Measurements from ENCODE around the gene WNT5B. TPM values are rescaled to one million over a fixed set of nuclear protein-coding genes. Genes with fewer than 3 reads are reported as not detected.

The WNT5B gene
- total RNA-seq, 5 donors from 2014 or later (not counting 1 experiment from before 2014, with no cell fraction given), result 0.20 TPM; not detected in 4

DNA sequence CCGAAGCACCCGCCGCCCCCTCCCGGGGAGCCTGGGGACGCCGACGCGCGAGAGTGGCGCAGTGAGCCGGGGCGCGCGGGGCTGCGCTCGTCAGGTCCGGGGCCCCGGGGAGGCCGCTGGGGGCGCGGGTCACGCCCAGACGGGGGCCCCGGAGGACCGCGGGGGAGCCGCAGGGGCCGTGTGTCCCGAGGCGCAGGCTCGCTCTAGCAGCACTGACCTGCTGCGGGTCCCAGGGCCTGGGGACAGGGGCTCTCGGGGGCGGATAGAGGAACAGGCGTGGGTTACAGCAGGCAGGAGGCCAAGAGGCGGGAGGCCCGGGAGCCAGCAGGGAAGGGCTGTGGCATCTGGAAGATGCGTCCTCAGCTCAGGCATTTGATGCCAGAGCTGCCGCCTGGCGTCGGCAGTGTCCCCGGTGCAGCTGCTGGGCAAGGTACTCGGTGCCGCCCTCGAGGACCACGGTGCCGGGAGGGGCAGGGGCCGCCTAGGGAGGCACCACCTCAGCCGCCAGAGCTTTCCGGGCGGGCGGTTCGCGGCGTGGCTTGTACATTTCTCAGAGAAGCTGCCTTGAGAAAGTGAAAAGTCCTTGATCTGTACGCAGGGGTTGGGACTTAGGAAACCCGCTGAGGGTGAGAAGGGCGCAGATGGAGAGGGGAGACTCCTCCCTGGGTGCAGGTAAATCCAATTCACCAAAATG lies 1.2 kb downstream of the WNT5B start:
- Mint-ChIP-seq H3K36me3 (no peaks in the 10 kb centered on the region), H3K27ac (peak overlapping the region in 1 of 2 donors; percentile 57), H3K27me3 (peaks cover 49 to 61% of the 10 kb centered on the region in 2 donors), H3K4me1 (peaks cover 15 to 26% (median 17%) of the 10 kb centered on the region in 3 donors), H3K4me3 (peak overlapping the region; percentile 58 to 82 (median 64)), H3K9me3 (no peaks in the 10 kb centered on the region)
- H3K4me3 ChIP-seq (ENCODE audit: control insufficient read depth in 1 of 2, extremely low read depth in 1 of 2, low read length in 1 of 2), result peak overlapping the region; percentile 30 to 49
- POLR2A ChIA-PET, result no interaction called here
- H3K27ac ChIP-seq (ENCODE audit: low read length), result no peak overlapping the region
- WGBS (ENCODE audit: insufficient coverage), result 2% methylated on average over 48 of the region's 58 CpGs
- peaks cover 2 to 20% of the 10 kb centered on the region in 2 experiments for H3K4me1 ChIP-seq (ENCODE audit: control insufficient read depth in 1 of 2, extremely low read depth in 1 of 2, insufficient read depth in 2 of 2, low read length in 2 of 2)
- DNase-seq (peak in 10 of 35 experiments; percentile 3 to 32 (median 20)), ATAC-seq (replicated peaks in 1 of 4) (peak; percentile 59 to 74 (median 64))
- H3K27me3 ChIP-seq (replicated peaks in 1 of 2; ENCODE audit: control insufficient read depth in 2 of 2, extremely low read depth in 1 of 2, insufficient read depth in 2 of 2, low read length in 1 of 2), result peaks cover 3 to 63% of the 10 kb centered on the region in 2 experiments
- H3K36me3 ChIP-seq (ENCODE audit: control insufficient read depth in 2 of 2, extremely low read depth in 1 of 2, insufficient read depth in 1 of 2, low read length in 1 of 2), result no peaks in the 10 kb centered on the region
- no peaks in the 10 kb centered on the region for H3K9me3 ChIP-seq
- CTCF ChIA-PET, result interaction anchor here in 1 of 2 donors (1.1 kb wide), 1 partner anchor 29 kb away, joined by 4 read pairs; no protein-coding TSS in a partner anchor

DNA sequence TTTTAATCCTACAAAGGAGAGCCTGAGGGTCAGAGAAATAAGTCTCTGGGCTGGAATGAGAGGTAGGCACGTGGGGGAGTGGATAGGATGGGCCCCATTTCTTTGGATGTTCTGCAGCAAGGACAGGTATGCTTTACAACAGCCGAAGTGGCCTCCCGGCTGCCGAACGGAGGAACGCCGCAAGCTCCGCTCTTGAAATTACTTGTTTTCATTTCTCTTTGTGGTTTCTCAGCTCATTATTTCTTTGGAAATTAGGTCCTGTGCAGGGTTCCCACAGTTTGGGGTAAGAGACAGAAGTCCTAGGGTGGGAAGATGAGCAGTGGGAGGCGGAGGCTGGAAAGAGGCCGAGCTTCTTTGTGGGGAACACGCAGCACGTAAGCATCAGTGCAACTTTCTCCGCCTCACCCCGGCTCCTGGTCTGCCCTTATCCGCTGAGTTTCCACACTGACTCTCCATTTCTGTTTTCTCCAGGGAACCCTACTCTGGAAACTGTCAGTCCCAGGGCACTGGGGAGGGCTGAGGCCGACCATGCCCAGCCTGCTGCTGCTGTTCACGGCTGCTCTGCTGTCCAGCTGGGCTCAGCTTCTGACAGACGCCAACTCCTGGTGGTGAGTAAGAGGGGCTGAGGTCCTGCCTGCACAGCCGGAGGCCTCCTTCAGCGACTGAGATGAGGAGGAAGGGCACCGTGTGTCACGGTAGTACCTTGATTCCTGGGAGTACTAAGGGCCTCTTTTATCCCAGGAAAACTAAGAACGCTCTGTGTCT lies 2.0 kb downstream of the WNT5B start:
- H3K27ac ChIP-seq (ENCODE audit: low read length), result no peak overlapping the region
- peaks cover 2 to 20% of the 10 kb centered on the region in 2 experiments for H3K4me1 ChIP-seq (ENCODE audit: control insufficient read depth in 1 of 2, extremely low read depth in 1 of 2, insufficient read depth in 2 of 2, low read length in 2 of 2)
- H3K4me1 Mint-ChIP-seq, result peaks cover 15 to 26% (median 17%) of the 10 kb centered on the region in 3 donors
- H3K9me3 Mint-ChIP-seq, result no peaks in the 10 kb centered on the region
- CTCF ChIA-PET, result interaction anchor here in 1 of 2 donors (0.6 kb wide), 2 partner anchors 12 to 30 kb away, joined by 3 to 6 read pairs; no protein-coding TSS in a partner anchor
- no peak for DNase-seq
- H3K27me3 ChIP-seq (replicated peaks in 1 of 2; ENCODE audit: control insufficient read depth in 2 of 2, extremely low read depth in 1 of 2, insufficient read depth in 2 of 2, low read length in 1 of 2), result peaks cover 3 to 67% of the 10 kb centered on the region in 2 experiments
- H3K36me3 ChIP-seq (ENCODE audit: control insufficient read depth in 2 of 2, extremely low read depth in 1 of 2, insufficient read depth in 1 of 2, low read length in 1 of 2), result no peaks in the 10 kb centered on the region
- H3K36me3 Mint-ChIP-seq, result no peaks in the 10 kb centered on the region
- WGBS (ENCODE audit: insufficient coverage), result 35% methylated on average over 15 of the region's 23 CpGs
- peak in 1 of 4 experiments; percentile 20 for ATAC-seq (replicated peaks in 1 of 4)
- H3K4me3 Mint-ChIP-seq, result peak overlapping the region; percentile 58 to 82 (median 64)
- H3K4me3 ChIP-seq (ENCODE audit: control insufficient read depth in 1 of 2, extremely low read depth in 1 of 2, low read length in 1 of 2), result peak overlapping the region in 1 of 2 donors; percentile 49
- peaks cover 51 to 61% of the 10 kb centered on the region in 2 donors for H3K27me3 Mint-ChIP-seq
- H3K9me3 ChIP-seq, result no peaks in the 10 kb centered on the region
- peak overlapping the region in 1 of 2 donors; percentile 57 for H3K27ac Mint-ChIP-seq
- POLR2A ChIA-PET, result no interaction called here

DNA sequence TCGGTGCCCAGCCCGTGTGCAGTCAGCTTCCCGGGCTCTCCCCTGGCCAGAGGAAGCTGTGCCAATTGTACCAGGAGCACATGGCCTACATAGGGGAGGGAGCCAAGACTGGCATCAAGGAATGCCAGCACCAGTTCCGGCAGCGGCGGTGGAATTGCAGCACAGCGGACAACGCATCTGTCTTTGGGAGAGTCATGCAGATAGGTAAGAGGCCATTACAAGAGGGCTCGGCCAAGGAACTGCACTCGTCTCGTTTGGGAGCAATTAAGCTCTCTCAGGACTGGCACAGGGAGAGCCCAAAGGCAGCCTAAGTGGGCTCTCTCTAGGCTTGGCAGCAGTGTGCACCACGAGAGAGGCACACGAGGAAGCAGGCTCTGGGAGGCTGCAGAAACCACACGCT lies 3.7 kb downstream of the WNT5B start:
- no peak for DNase-seq
- Histone ChIP-seq H3K27me3 (replicated peaks in 1 of 2; ENCODE audit: control insufficient read depth in 2 of 2, extremely low read depth in 1 of 2, insufficient read depth in 2 of 2, low read length in 1 of 2) (peaks cover 3 to 62% of the 10 kb centered on the region in 2 experiments), H3K4me3 (ENCODE audit: control insufficient read depth in 1 of 2, extremely low read depth in 1 of 2, low read length in 1 of 2) (no peak overlapping the region), H3K36me3 (ENCODE audit: control insufficient read depth in 2 of 2, extremely low read depth in 1 of 2, insufficient read depth in 1 of 2, low read length in 1 of 2) (no peaks in the 10 kb centered on the region), H3K27ac (ENCODE audit: low read length) (no peak overlapping the region), H3K4me1 (ENCODE audit: control insufficient read depth in 1 of 2, extremely low read depth in 1 of 2, insufficient read depth in 2 of 2, low read length in 2 of 2) (peaks cover 2 to 20% of the 10 kb centered on the region in 2 experiments), H3K9me3 (no peaks in the 10 kb centered on the region)
- CTCF ChIA-PET, result interaction anchor here in 1 of 2 donors (0.6 to 1.1 kb wide), 2 partner anchors 379 to 504 kb away, joined by 3 read pairs; no protein-coding TSS in a partner anchor
- no peak for ATAC-seq (replicated peaks in 1 of 4)
- Mint-ChIP-seq H3K27ac (no peak overlapping the region), H3K27me3 (peaks cover 51 to 60% of the 10 kb centered on the region in 2 donors), H3K4me1 (peaks cover 15 to 26% (median 17%) of the 10 kb centered on the region in 3 donors), H3K36me3 (no peaks in the 10 kb centered on the region), H3K9me3 (no peaks in the 10 kb centered on the region), H3K4me3 (no peak overlapping the region)
- POLR2A ChIA-PET, result no interaction called here
- 88% methylated on average over 12 of the region's 14 CpGs for WGBS (ENCODE audit: insufficient coverage)

DNA sequence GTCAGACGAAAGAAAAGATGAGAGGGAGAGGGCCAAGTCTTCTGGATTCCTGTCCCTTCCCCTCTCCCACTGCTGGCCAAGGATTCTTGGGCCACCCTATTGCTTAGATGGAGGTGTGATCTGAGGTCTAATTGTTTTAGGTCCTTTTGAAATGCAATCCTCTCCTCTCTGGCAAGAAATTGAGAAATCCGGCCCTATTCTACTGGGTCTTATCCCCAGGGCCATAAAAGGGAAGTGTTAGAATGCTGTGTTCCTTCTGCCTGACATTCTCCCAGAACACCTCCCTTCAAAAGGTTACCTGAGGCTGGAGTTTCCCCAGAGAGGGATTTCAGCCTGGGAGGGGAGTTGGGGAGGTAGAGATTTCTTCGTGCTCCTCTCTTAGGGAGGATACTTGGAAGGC lies 4.4 kb downstream of the WNT5B start:
- H3K4me3 Mint-ChIP-seq, result no peak overlapping the region
- ATAC-seq (replicated peaks in 1 of 4), result no peak
- no CpG with 5 or more reads among the region's 3 CpGs for WGBS (ENCODE audit: insufficient coverage)
- ChIA-PET POLR2A (no interaction called here), CTCF (interaction anchor here in 1 of 2 donors (0.6 to 2.8 kb wide), 3 partner anchors 26 to 505 kb away, joined by 3 to 20 read pairs (median 9); no protein-coding TSS in a partner anchor)
- Histone ChIP-seq H3K4me3 (ENCODE audit: control insufficient read depth in 1 of 2, extremely low read depth in 1 of 2, low read length in 1 of 2) (no peak overlapping the region), H3K36me3 (ENCODE audit: control insufficient read depth in 2 of 2, extremely low read depth in 1 of 2, insufficient read depth in 1 of 2, low read length in 1 of 2) (no peaks in the 10 kb centered on the region), H3K27ac (ENCODE audit: low read length) (no peak overlapping the region), H3K27me3 (replicated peaks in 1 of 2; ENCODE audit: control insufficient read depth in 2 of 2, extremely low read depth in 1 of 2, insufficient read depth in 2 of 2, low read length in 1 of 2) (peaks cover 3 to 61% of the 10 kb centered on the region in 2 experiments), H3K4me1 (ENCODE audit: control insufficient read depth in 1 of 2, extremely low read depth in 1 of 2, insufficient read depth in 2 of 2, low read length in 2 of 2) (peaks cover 2 to 20% of the 10 kb centered on the region in 2 experiments), H3K9me3 (no peaks in the 10 kb centered on the region)
- no peak for DNase-seq
- H3K4me1 Mint-ChIP-seq, result peaks cover 15 to 26% (median 17%) of the 10 kb centered on the region in 3 donors
- H3K36me3 Mint-ChIP-seq, result no peaks in the 10 kb centered on the region
- H3K9me3 Mint-ChIP-seq, result no peaks in the 10 kb centered on the region
- H3K27me3 Mint-ChIP-seq, result peaks cover 50 to 54% of the 10 kb centered on the region in 2 donors
- H3K27ac Mint-ChIP-seq, result no peak overlapping the region

DNA sequence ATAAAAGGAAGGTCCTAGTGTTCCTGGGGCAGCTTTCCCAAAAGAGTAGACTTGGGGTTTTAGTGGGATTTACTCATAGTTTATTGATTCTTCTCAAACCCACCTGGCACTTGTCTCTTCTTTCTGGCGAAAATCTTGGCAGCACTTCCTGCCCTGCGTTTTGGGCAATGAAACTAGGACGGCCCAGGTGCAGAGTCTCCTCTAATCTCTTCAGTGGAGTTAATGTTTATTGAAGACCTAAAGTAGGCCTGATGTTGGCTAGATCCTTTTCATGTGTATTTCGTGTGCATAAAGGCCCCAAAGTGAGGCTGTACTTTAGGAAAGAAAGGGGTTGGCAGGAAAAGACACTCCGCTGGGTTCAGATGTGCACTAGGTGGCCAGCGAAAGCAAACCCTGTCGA lies 5.1 kb downstream of the WNT5B start:
- H3K9me3 Mint-ChIP-seq, result no peaks in the 10 kb centered on the region
- H3K27ac ChIP-seq (ENCODE audit: low read length), result no peak overlapping the region
- peaks cover 2 to 20% of the 10 kb centered on the region in 2 experiments for H3K4me1 ChIP-seq (ENCODE audit: control insufficient read depth in 1 of 2, extremely low read depth in 1 of 2, insufficient read depth in 2 of 2, low read length in 2 of 2)
- no peaks in the 10 kb centered on the region for H3K9me3 ChIP-seq
- no peaks in the 10 kb centered on the region for H3K36me3 Mint-ChIP-seq
- ATAC-seq (replicated peaks in 1 of 4) (no peak), DNase-seq (no peak)
- CTCF ChIA-PET, result interaction anchor here (0.5 to 2.8 kb wide), 13 partner anchors 12 to 541 kb away, joined by 3 to 34 read pairs (median 7); no protein-coding TSS in a partner anchor
- peaks cover 3 to 54% of the 10 kb centered on the region in 2 experiments for H3K27me3 ChIP-seq (replicated peaks in 1 of 2; ENCODE audit: control insufficient read depth in 2 of 2, extremely low read depth in 1 of 2, insufficient read depth in 2 of 2, low read length in 1 of 2)
- H3K4me3 ChIP-seq (ENCODE audit: control insufficient read depth in 1 of 2, extremely low read depth in 1 of 2, low read length in 1 of 2), result no peak overlapping the region
- peaks cover 46 to 47% of the 10 kb centered on the region in 2 donors for H3K27me3 Mint-ChIP-seq
- peaks cover 12 to 21% (median 13%) of the 10 kb centered on the region in 3 donors for H3K4me1 Mint-ChIP-seq
- no peak overlapping the region for H3K27ac Mint-ChIP-seq
- H3K36me3 ChIP-seq (ENCODE audit: control insufficient read depth in 2 of 2, extremely low read depth in 1 of 2, insufficient read depth in 1 of 2, low read length in 1 of 2), result no peaks in the 10 kb centered on the region
- 77% methylated on average over 5 of the region's 7 CpGs for WGBS (ENCODE audit: insufficient coverage)
- POLR2A ChIA-PET, result no interaction called here
- no peak overlapping the region for H3K4me3 Mint-ChIP-seq
